H7 (cell line): Measurements from ENCODE around the gene PRAMEF20. TPM values are rescaled to one million over a fixed set of nuclear protein-coding genes. Genes with fewer than 3 reads are reported as not detected.
"Not testable (repeated sequence)": the region's sequence is repeated elsewhere in the genome, so short reads cannot be mapped to it uniquely, and the experiment has no call there.

Source experiments
- DNase-seq: peaks from one replicate; pipeline ENCODE4 v3.0.0; 2012
- H3K27me3 ChIP-seq: 2 replicates; pipeline ENCODE4 v1.6.0; 2011; ENCODE audit warnings: mild to moderate bottlenecking, low read length; ENCODE audit not compliant: control insufficient read depth, insufficient read depth
- H3K36me3 ChIP-seq: replicated peaks from 2 replicates; pipeline ENCODE4 v1.5.1; 2011; ENCODE audit warnings: low read length; ENCODE audit not compliant: control insufficient read depth, insufficient read depth
- H3K4me3 ChIP-seq: 2 replicates; pipeline ENCODE4 v1.5.1; 2011; ENCODE audit warnings: low read depth, mild to moderate bottlenecking, control low read depth, low read length, moderate library complexity; ENCODE audit not compliant: insufficient read depth
- total RNA-seq: library from RNA; depleted of rRNA; stranded (reverse); fragments of >200 nt; shearing (Covaris generic); gene quantifications from 2 replicates; pipeline ENCODE4 v1.2.3, GENCODE V29; 2014; rRNA removed

The PRAMEF20 gene
- total RNA-seq: not detected in 2 replicates

DNA sequence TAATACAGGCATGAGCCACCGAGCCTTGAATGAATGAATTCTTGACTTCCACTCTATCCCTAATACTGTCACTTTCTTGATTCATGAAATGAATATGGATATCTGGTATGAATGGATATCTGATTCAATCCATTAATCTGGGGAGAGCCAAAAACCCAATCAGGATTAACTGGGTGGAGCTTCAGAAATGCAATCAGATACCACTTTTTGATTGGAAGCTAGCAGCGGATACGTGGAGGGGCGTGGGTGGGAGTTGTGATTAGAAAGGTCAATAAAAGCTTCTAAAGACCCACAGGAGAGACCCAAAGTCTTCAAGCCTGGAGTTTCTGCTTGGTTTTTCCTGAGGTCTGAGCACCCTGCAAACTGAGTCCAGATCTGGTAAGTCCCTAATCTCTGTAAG, at the start of gene PRAMEF20:
PRAMEF20 (plus strand) TSS at position 301 of the 400 bp plus-strand sequence. CDS start 5,905 bp downstream, outside the sequence.
- not testable (repeated sequence) for H3K36me3 ChIP-seq, DNase-seq, H3K27me3 ChIP-seq, H3K4me3 ChIP-seq

DNA sequence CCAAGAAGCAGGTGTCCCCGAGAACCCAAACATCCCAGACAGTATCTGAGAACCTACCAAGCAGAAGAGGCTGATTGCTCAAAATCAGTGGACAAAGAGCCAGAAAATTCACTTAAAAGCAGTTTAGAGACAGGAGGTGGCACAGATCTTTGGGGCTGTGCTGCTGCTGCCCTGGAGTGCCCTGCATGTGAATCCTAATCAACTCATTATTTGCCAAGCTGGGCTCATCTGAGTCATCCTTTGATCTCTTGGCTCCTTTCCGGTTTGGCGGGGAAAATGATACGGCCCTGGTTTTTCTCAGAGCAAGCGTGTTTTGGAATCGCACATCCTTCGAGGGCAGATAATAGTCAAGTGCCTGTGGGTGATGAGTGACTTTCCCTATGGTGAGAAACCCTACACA, 47.9 kb upstream of the PRAMEF20 start:
- H3K27me3 ChIP-seq: not testable (repeated sequence)

DNA sequence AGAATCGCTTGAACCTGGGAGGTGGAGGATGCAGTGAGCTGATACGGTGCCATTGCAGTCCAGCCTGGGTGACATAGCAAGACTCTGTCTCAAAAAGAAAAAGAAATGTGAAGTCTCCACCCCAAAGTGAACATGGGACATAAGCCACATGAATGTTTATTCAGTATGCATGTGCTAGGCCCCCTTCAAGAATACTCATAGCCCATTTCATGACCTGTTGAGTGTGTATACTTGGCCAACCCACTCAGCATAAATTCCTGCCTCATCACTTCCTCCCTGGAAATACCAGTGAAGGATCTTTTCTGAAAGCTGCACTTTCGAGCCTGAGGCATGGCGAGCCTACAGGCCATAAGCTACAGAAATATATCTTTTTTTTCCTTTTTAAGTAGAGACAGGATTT, 45.3 kb upstream of the PRAMEF20 start:
- H3K27me3 ChIP-seq, H3K4me3 ChIP-seq, H3K36me3 ChIP-seq, DNase-seq: not testable (repeated sequence)

More for the DNA sequence above, 47.9 kb upstream of the PRAMEF20 start:
- not testable (repeated sequence) for DNase-seq, H3K4me3 ChIP-seq, H3K36me3 ChIP-seq

DNA sequence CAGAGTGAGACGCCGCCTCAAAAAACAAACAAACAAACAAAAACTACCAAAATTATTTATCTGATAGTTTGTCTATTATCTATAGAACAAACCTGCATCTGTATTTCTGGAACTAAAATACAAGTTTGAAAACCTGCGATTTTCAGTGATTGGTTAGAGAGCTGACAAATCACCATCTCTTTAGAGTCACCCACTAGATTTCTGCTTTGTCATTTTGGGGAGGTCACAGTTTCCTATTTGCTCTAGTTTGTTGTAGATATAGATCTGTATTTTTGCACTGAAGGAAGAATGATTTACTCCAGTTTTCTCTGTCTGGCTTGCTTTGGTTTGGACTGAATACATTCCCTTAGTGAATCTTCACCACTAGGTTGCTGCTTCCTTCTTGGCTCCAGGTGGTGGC, 43.7 kb upstream of the PRAMEF20 start:
- not testable (repeated sequence) for H3K4me3 ChIP-seq, H3K36me3 ChIP-seq, DNase-seq, H3K27me3 ChIP-seq

DNA sequence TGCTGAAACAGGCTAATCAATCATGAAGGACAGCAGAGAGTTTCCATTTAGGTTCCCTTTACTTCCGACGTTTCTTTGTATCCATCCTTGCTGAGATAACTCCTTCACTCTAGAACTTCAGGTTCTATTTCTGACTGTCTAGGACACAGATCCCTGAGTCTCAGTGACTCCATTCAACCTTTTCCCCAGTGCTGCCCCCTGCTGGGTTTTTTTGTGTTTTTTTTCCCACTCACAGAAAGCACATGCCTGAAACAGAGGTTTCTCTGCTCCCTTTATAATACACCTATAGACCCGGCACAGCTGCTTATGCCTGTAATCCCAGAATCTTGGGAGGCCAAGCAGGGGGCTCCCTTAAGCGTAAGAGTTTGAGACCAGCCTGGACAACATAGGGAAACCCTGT, 41.7 kb upstream of the PRAMEF20 start:
- H3K27me3 ChIP-seq, DNase-seq, H3K4me3 ChIP-seq, H3K36me3 ChIP-seq: not testable (repeated sequence)

DNA sequence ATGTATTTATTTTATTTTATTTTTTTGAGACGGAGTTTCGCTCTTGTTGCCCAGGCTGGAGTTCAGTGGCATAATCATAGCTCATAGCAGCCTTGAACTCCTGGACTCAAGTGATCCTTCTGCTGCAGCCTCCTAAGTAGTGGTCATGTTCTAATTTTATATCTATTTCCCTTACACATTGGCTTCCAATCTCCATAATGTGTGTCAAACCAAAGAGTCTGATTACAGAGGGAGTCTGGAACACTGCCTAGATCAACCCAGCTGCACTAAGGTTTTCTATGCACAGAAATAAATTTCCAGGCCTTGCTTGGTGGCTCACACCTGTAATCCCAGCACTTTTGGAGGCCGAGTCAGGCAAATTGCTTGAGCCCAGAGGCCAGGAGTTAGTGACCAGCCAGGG, 31.3 kb upstream of the PRAMEF20 start:
- not testable (repeated sequence) for H3K36me3 ChIP-seq, H3K4me3 ChIP-seq, DNase-seq, H3K27me3 ChIP-seq

DNA sequence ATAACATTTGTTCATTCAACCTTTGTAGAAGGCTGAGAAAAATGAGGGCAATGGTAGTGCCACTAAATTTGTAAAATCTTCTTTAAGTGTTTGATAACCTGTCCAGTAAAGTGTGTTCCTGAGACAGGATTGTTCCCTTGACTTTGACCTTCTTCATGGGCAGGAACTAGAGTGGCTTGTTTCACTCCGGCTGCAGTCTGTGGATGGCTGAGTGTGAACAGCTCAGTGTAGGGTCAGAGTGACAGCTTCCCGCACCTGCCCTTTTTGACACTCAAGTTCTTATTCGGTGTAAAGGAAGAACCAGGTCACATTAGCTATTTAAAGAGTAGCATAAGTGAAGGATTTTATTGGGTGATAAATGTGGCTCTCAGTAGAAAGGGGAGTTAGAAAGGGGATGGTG, 29.9 kb upstream of the PRAMEF20 start:
- H3K4me3 ChIP-seq, DNase-seq, H3K27me3 ChIP-seq, H3K36me3 ChIP-seq: not testable (repeated sequence)

DNA sequence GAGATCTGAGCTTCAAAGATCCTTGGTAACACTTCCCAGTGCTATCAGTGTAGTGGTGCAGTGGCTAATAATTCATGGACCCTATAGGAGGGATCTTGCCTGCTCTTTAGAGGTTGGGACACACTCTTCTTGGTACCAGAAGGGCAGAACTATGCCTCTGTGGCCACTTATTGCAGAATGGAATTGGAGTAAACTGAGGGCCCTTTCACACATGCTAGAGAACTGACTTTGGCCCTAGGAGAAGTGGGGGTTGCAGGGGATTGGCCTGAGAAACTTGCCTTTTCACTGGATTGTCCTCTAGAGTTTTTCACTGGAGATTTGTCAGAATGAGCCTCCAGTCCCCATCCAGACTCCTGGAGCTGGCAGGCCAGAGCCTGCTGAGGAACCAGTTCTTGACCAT, 20.9 kb upstream of the PRAMEF20 start, which contains the start of gene PRAMEF17:
PRAMEF17 (plus strand) TSS at position 301 of the 400 bp plus-strand sequence; CDS start at position 327, 26 bp downstream.
- not testable (repeated sequence) for H3K27me3 ChIP-seq, H3K4me3 ChIP-seq, DNase-seq, H3K36me3 ChIP-seq

DNA sequence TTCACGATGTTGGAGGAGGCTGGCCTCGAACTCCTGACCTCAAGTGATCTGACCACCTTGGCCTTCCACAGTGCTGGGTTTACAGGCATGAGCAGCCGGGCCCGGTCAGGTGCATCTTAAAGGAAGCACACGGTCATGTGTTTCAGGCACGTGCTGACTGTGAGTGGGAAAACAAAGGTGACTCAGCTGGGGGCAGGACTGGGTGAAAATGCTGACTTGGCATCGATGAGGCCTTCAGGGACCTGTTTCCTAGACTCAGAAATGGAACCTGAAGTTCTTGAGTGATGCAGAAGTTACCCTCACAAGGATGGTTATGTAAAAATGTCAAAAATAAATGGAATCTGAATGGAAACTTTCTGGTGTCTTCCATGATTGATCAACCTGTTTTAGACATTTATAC, 17.2 kb upstream of the PRAMEF20 start:
- DNase-seq, H3K36me3 ChIP-seq, H3K27me3 ChIP-seq, H3K4me3 ChIP-seq: not testable (repeated sequence)

DNA sequence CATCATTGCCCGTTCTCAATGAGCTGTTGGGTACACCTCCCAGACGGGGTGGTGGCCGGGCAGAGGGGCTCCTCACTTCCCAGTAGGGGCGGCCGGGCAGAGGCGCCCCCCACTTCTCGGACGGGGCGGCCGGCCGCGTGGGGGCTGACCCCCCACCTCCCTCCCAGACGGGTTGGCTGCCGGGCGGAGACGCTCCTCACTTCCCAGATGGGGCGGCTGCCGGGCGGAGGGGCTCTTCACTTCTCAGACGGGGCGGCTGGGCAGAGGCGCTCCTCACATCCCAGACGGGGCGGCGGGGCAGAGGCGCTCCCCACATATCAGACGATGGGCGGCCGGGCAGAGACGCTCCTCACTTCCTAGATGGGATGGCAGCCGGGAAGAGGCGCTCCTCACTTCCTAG, 15.5 kb upstream of the PRAMEF20 start:
- H3K27me3 ChIP-seq, H3K4me3 ChIP-seq, H3K36me3 ChIP-seq, DNase-seq: not testable (repeated sequence)

DNA sequence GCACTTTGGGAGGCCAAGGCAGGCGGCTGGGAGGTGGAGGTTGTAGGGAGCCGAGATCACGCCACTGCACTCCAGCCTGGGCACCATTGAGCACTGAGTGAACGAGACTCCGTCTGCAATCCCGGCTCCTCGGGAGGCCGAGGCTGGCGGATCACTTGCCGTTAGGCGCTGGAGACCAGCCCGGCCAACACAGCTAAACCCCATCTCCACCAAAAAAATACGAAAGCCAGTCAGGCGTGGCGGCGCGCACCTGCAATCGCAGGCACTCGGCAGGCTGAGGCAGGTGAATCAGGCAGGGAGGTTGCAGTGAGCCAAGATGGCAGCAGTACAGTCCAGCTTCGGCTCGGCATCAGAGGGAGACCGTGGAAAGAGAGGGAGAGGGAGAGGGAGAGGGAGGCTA, 14.9 kb upstream of the PRAMEF20 start:
- not testable (repeated sequence) for DNase-seq, H3K36me3 ChIP-seq

DNA sequence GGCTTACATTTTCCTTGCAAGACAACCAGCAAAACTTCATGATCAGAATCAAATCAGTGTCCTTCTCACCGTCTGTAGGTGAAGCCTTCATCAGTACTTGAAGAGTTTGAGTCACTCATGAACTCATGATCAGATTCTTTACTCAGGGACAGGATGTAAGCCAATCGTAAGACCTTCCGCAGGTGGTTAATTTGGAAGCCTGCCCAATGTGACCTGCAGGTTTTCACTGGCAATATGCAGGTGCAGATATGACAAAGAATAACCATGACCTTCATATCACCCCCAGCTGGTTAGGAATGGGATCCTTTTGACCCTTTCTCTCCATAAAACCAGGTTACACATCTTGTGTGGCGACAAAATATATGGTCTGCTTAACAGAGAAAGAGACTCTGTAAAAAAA, 2.4 kb upstream of the PRAMEF20 start:
- DNase-seq: no peak
- no peaks in the 10 kb centered on the region for H3K27me3 ChIP-seq
- H3K36me3 ChIP-seq: no peaks in the 10 kb centered on the region
- H3K4me3 ChIP-seq: no peak overlapping the region

More for the DNA sequence above, 14.9 kb upstream of the PRAMEF20 start:
- H3K4me3 ChIP-seq, H3K27me3 ChIP-seq: not testable (repeated sequence)

DNA sequence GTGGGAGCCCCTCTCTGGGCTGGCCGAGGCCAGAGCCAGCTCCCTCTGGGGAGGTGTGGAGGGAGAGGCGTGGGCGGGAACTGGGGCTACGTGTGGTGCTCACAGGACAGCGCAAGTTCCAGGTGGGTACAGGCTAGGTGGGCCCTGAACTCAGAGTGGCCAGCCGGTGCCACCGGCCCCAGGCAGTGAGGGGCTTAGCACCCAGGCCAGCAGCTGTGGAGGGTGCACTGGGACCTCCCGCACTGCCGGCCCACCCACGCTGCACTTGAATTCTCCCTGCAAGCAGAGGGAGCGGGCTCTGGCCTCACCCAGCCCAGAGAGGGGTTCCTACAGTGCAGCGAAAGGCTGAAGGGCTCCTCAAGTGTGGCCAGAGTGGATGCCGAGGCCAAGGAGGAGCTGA, 20.2 kb downstream of the PRAMEF20 start:
- Histone ChIP-seq H3K4me3 (no peak overlapping the region), H3K36me3 (no peaks in the 10 kb centered on the region), H3K27me3 (no peaks in the 10 kb centered on the region; the same call in 1 of the 2 replicates)
- DNase-seq: no peak

DNA sequence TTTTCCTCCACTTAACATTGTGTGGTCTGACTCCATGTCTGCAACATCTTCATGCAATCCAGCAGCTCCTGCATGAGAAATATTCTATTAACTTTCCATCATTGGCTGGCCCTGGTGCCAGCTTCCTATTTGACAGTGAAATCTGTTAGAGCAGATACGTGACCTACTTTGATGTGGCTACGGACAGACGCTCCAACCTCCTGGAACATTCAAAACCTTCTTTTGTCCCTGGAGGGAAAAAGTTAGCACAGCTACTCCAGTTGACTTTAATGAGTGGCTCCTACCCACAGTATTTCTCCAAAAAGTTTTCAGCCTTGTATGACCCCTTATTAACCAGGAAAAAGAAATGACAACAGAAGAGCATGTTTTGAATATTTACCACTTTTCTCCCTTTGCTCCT, 22.0 kb downstream of the PRAMEF20 start:
- Histone ChIP-seq H3K4me3 (no peak overlapping the region), H3K36me3 (no peaks in the 10 kb centered on the region), H3K27me3 (no peaks in the 10 kb centered on the region; the same call in 1 of the 2 replicates)
- no peak for DNase-seq

DNA sequence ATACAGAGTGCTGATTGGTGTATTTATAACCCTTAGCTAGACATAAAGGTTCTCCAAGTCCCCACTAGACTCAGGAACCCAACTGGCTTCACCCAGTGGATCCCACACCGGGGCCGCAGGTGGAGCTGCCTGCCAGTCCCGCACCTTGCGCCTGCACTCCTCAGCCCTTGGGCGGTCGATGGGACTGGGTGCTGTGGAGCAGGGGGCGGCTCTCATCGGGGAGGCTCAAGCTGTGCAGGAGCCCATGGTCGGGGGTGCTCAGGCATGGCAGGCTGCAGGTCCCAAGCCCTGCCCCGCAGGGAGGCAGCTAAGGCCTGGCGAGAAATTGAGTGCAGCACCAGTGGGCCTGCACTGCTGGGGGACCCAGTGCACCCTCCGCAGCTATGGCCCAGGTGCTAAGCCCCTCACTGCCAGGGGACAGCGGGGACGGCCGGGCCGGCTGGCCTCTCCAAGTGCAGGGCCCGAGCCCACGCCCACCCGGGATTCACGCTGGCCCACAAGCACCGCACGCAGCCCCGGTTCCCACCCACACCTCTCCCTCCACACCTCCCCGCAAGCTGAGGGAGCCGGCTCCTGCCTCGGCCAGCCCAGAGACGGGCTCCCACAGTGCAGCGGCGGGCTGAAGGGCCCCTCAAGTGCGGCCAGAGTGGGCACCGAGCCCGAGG, 23.6 kb downstream of the PRAMEF20 start:
- not testable (repeated sequence) for H3K27me3 ChIP-seq, H3K36me3 ChIP-seq, H3K4me3 ChIP-seq, DNase-seq
